Measurements from ENCODE around the gene BACH2. TPM values are rescaled to one million over a fixed set of nuclear protein-coding genes. Genes with fewer than 3 reads are reported as not detected.

Gene BACH2
- total and polyA plus RNA-seq, 2 experiments from 2014 or later: 1.6 to 5.7 TPM

GRCh38 chr6:90231798-90232197 is 64.8 kb downstream of the BACH2 start (continued):
- TF ChIP-seq ZNF462 (CRISPR knock-in tag; IDR thresholded peaks at IDR 0.05): no peak
- no peak for TF ChIP-seq CTCF (conservative IDR thresholded peaks at IDR 0.05; ENCODE audit: low read depth in 2 of 2)
- no peak for TF ChIP-seq POLR2AphosphoS5 (IDR thresholded peaks at IDR 0.05; ENCODE audit: low read depth)
- TF ChIP-seq ZNF331 (CRISPR knock-in tag; IDR thresholded peaks at IDR 0.05; ENCODE audit: low read depth): no peak
- no peak for TF ChIP-seq STAT1 (IDR thresholded peaks at IDR 0.05; ENCODE audit: unreplicated experiment)
- no peak for TF ChIP-seq NANOG (IDR thresholded peaks at IDR 0.05; ENCODE audit: borderline replicate concordance)
- no peak for TF ChIP-seq JUNB (IDR thresholded peaks at IDR 0.05; ENCODE audit: unreplicated experiment)

GRCh38 chr6:90231308-90231707 is 65.3 kb downstream of the BACH2 start:
- no peaks in the 10 kb centered on the region for H3K36me3 Mint-ChIP-seq (ENCODE audit: low read depth)
- H3K27me3 Mint-ChIP-seq (ENCODE audit: insufficient read depth, low read depth, poor library complexity): peaks cover 2% of the 10 kb centered on the region
- TF ChIP-seq EZH2 (IDR thresholded peaks at IDR 0.05; ENCODE audit: low read depth, unreplicated experiment): no peak
- no peak for TF ChIP-seq STAT1 (IDR thresholded peaks at IDR 0.05; ENCODE audit: unreplicated experiment)
- TF ChIP-seq NANOG (IDR thresholded peaks at IDR 0.05; ENCODE audit: borderline replicate concordance): no peak
- no peak for TF ChIP-seq ETS1 (IDR thresholded peaks at IDR 0.05)
- no peak for TF ChIP-seq CTCF (conservative IDR thresholded peaks at IDR 0.05; ENCODE audit: low read depth in 2 of 2)
- no peak for TF ChIP-seq EZH2phosphoT487 (IDR thresholded peaks at IDR 0.05; ENCODE audit: unreplicated experiment)
- no peak for TF ChIP-seq JUNB (IDR thresholded peaks at IDR 0.05; ENCODE audit: unreplicated experiment)

More at GRCh38 chr6:90231308-90231707, 65.3 kb downstream of the BACH2 start:
- Histone ChIP-seq H3K4me3 (no peak overlapping the region), H4K20me1 (replicated peaks; ENCODE audit: insufficient read depth) (no peaks in the 10 kb centered on the region; the same call in 1 of the 2 replicates), H3F3A (replicated peaks; ENCODE audit: low read depth) (no peaks in the 10 kb centered on the region), H3K4me1 (ENCODE audit: insufficient read depth) (peaks cover 7% of the 10 kb centered on the region), H3K9me2 (ENCODE audit: insufficient read depth) (no peaks in the 10 kb centered on the region), H3K79me2 (replicated peaks; ENCODE audit: insufficient read depth) (no peaks in the 10 kb centered on the region; the same call in 1 of the 2 replicates), H3K27me3 (ENCODE audit: insufficient read depth) (no peaks in the 10 kb centered on the region), H2AFZ (no peak overlapping the region), H3K27ac (ENCODE audit: low read depth) (no peak overlapping the region), H3K36me3 (ENCODE audit: insufficient read depth) (no peaks in the 10 kb centered on the region), H3K4me2 (no peak overlapping the region)
- Mint-ChIP-seq H3K9me3 (no peaks in the 10 kb centered on the region), H3K27ac (no peak overlapping the region), H3K4me3 (no peak overlapping the region), H3K4me1 (peaks cover 15% of the 10 kb centered on the region)
- DNase-seq (ENCODE audit: low spot score): no peak
- ATAC-seq: no peak

All from GM23338 (cell line).